NCI-H1048 (cell line): ENCODE data around the gene GAMT.

Experiments used
- DNase-seq: peaks from one replicate; lab custom pipeline; 2025; lab: John Stamatoyannopoulos, UW

GAMT gene

GRCh38 chr19:1400281-1401137, 833 bp downstream of the GAMT start:
- DNase-seq, result no peak

- DNase-seq, result no peak
Observed at GRCh38 chr19:1399745-1400144, 1.6 kb downstream of the GAMT start.

GRCh38 chr19:1399079-1399478, 2.3 kb downstream of the GAMT start:
- DNase-seq, result no peak

- DNase-seq, result no peak
Observed at GRCh38 chr19:1397838-1398237, 3.5 kb downstream of the GAMT start.

GRCh38 chr19:1396768-1397679, 4.3 kb downstream of the GAMT start:
- DNase-seq, result no peak

GRCh38 chr19:1396019-1396767, 5.1 kb downstream of the GAMT start:
- no peak for DNase-seq

- no peak for DNase-seq
Observed at GRCh38 chr19:1395194-1396018, 5.9 kb downstream of the GAMT start.

GRCh38 chr19:1394252-1395193, 6.8 kb downstream of the GAMT start:
- no peak for DNase-seq

- DNase-seq, result no peak
Observed at GRCh38 chr19:1393841-1394240, 7.5 kb downstream of the GAMT start.

- no peak for DNase-seq
Observed at GRCh38 chr19:1392939-1393530, 8.3 kb downstream of the GAMT start.

GRCh38 chr19:1392407-1392806, 8.9 kb downstream of the GAMT start:
- DNase-seq, result no peak

GRCh38 chr19:1390890-1391423, 10.4 kb downstream of the GAMT start:
- DNase-seq, result no peak

GRCh38 chr19:1389033-1389940, 12.1 kb downstream of the GAMT start:
- DNase-seq, result no peak

- no peak for DNase-seq
Observed at GRCh38 chr19:1388637-1389026, 12.7 kb downstream of the GAMT start.

- no peak for DNase-seq
Observed at GRCh38 chr19:1387684-1388636, 13.4 kb downstream of the GAMT start.

GRCh38 chr19:1386945-1387683, 14.2 kb downstream of the GAMT start:
- no peak for DNase-seq

GRCh38 chr19:1385816-1386215, 15.5 kb downstream of the GAMT start:
- DNase-seq, result no peak
